ENCODE measurements around the gene WDR37.

Gene WDR37

DNA sequence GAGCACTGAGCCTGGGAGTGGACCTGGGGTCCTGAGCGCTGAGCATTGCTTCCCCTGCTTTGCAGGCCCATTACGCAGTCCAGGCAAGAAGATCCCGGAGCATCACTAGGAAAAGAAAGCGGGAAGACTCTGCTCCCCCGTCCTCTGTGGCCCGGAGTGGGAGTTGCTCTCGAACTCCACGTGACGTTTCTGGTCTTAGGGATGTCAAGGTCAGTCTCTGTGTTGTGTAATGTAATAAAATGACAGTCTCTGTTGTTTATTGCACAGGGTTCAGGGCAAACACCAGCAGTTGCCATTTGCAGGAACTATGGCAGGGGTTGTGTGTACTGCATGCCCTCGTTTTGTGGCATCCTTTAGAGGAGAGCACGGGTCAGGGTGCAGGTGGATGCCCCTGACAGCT lies 40.5 kb upstream of the WDR37 start:
- H3K4me3 ChIP-seq (ENCODE audit: low read depth, low read length), result no peak overlapping the region
- TF ChIP-seq, protein P1, sequence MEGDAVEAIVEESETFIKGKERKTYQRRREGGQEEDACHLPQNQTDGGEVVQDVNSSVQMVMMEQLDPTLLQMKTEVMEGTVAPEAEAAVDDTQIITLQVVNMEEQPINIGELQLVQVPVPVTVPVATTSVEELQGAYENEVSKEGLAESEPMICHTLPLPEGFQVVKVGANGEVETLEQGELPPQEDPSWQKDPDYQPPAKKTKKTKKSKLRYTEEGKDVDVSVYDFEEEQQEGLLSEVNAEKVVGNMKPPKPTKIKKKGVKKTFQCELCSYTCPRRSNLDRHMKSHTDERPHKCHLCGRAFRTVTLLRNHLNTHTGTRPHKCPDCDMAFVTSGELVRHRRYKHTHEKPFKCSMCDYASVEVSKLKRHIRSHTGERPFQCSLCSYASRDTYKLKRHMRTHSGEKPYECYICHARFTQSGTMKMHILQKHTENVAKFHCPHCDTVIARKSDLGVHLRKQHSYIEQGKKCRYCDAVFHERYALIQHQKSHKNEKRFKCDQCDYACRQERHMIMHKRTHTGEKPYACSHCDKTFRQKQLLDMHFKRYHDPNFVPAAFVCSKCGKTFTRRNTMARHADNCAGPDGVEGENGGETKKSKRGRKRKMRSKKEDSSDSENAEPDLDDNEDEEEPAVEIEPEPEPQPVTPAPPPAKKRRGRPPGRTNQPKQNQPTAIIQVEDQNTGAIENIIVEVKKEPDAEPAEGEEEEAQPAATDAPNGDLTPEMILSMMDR (IDR thresholded peaks at IDR 0.05; ENCODE audit: low read depth, low read length, missing control alignments), result no peak
- no peak for DNase-seq (ENCODE audit: low read depth)
- in situ Hi-C loops (cut with HindIII; ENCODE audit: low sequenced_read_pairs), result no loop called here

DNA sequence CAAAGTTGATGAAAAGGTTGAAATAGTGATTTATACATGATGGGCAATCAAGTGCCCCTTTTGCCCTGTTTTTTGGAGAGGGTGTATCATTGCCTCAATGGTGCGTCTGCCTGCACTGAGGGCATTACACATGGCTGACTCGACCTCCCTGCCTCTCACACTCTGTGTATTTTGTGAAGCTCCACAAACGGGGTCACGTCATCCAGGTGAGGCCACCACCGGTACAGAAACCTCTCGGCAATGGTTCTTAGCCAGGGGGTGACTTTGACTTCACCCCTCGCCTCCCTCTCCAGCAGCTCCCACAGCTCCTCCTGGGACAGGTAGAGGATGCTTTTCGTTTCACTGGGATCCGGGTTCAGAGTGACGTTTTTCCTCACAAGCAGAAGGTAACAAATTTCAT lies 36.8 kb upstream of the WDR37 start:
- TF ChIP-seq, protein P1 (IDR thresholded peaks at IDR 0.05; ENCODE audit: low read depth, low read length, missing control alignments), result no peak
- in situ Hi-C loops (cut with HindIII; ENCODE audit: low sequenced_read_pairs), result no loop called here
- DNase-seq (ENCODE audit: low read depth), result no peak
- no peak overlapping the region for H3K4me3 ChIP-seq (ENCODE audit: low read depth, low read length)

DNA sequence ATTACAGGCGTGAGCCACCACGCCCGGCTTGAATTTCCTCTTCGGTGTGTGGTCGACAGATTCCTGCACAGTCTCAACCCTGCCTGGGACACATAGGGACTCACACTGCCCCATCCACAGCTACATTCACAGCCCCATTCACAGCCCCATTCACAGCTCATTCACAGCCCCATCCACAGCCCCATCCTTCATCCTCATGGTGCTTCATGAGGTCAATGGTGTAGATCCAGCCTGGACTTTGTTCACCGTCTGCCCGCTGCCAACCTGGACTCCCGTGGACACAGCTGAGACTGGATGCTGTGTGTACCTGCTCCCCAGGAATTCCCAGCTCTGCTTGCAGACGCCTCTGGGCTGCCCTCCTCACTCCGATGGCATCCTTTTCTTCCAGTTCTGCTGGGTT lies 35.7 kb upstream of the WDR37 start:
- in situ Hi-C loops (cut with HindIII; ENCODE audit: low sequenced_read_pairs), result no loop called here
- TF ChIP-seq, protein P1 (IDR thresholded peaks at IDR 0.05; ENCODE audit: low read depth, low read length, missing control alignments), result no peak
- no peak for DNase-seq (ENCODE audit: low read depth)
- H3K4me3 ChIP-seq (ENCODE audit: low read depth, low read length), result no peak overlapping the region

DNA sequence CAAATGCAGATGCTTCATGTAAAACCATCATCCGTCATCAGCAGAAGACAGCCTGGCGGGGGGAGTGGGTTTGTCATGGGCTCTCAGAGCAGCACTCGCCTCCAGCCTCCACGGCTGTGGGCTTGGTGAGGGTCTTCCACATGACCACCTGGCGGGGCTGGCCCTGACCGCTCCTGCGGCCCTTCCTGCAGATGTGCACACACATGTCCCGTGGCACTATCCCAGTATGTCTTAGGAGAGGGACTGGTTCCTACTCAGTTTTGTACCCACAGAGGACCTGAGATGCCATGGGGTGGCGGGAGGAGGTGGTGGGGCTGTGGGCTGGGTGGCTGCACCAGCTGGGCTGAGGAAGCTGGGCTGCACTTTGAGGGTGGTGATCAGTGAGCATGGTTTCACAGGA lies 35.2 kb upstream of the WDR37 start:
- no peak overlapping the region for H3K4me3 ChIP-seq (ENCODE audit: low read depth, low read length)
- in situ Hi-C loops (cut with HindIII; ENCODE audit: low sequenced_read_pairs), result no loop called here
- TF ChIP-seq, protein P1 (IDR thresholded peaks at IDR 0.05; ENCODE audit: low read depth, low read length, missing control alignments), result no peak
- no peak for DNase-seq (ENCODE audit: low read depth)

DNA sequence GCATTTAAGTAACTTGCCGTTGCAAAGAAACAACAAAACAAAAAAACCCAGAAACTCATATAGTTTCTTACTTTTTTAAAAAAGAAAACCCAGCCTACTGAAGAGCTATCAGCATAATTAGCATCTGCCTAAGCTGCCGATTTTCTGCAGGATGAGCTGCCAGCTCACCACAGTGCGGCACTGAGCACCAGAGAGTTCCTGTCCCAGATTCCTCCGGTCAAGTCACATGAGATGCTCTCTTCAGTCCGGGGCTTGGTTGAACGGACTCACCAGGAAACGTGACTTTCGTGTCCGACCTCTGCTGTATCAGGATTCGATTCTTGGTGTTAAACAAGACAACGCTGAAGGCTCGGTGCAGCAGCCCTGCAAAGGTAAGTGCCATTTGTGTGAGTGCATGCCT lies 33.8 kb upstream of the WDR37 start:
- in situ Hi-C loops (cut with HindIII; ENCODE audit: low sequenced_read_pairs), result no loop called here
- DNase-seq (ENCODE audit: low read depth), result no peak
- H3K4me3 ChIP-seq (ENCODE audit: low read depth, low read length), result no peak overlapping the region
- TF ChIP-seq, protein P1 (IDR thresholded peaks at IDR 0.05; ENCODE audit: low read depth, low read length, missing control alignments), result no peak

DNA sequence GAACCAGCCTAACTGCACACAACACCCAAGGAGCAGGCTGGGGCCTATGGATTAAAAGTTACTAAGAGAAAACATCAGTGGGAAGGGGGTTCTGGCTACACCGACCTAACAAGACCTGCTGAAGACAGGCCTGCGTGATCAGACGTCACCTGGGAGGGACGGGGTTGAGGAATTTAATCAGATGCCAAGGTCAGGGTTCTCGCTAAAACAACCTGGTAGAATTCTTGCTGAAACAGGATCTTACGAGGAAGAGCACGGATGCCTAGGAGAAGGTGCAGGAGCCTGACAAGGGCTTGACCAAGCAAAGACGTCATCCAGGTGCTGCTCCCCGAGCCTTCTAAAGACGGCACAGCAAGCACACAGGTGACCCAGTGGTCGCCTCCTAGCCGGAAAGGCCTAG lies 32.1 kb upstream of the WDR37 start:
- in situ Hi-C loops (cut with HindIII; ENCODE audit: low sequenced_read_pairs), result no loop called here
- H3K4me3 ChIP-seq (ENCODE audit: low read depth, low read length), result no peak overlapping the region
- DNase-seq (ENCODE audit: low read depth), result no peak
- TF ChIP-seq, protein P1 (IDR thresholded peaks at IDR 0.05; ENCODE audit: low read depth, low read length, missing control alignments), result no peak

DNA sequence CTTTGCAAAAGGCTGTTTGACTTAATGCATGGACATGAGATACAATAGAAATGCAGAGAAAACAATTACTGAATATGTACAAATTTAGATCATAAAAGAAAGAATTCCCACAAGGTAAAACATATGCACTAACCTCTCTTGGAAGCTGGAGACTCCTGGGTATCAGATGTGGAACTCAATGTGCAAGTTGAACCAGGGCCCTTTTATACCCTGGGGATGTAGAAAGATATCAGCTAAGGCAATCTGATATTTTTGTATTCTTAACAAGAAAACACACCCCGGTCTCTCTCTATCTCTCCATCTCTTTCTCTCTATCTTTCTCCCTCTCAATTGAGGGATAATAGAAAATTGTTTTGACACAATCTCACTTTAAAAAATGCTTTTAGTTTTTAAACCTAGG lies 30.5 kb upstream of the WDR37 start, which contains the start of gene IDI2:
TSS of gene IDI2 (minus strand) at position 177 of the 400 bp plus-strand sequence. CDS start 1,136 bp downstream, outside the sequence.
- no peak for DNase-seq (ENCODE audit: low read depth)
- no peak within 1 kb of the TSS for H3K4me3 ChIP-seq (ENCODE audit: low read depth, low read length)
- in situ Hi-C loops (cut with HindIII; ENCODE audit: low sequenced_read_pairs), result no loop called here

More for the DNA sequence above, 30.5 kb upstream of the WDR37 start, which contains the start of gene IDI2:
- TF ChIP-seq, protein P1 (IDR thresholded peaks at IDR 0.05; ENCODE audit: low read depth, low read length, missing control alignments), result no peak

All from astrocyte of the cerebellum (primary cell).